ENCODE results near the gene ING4.

DNA sequence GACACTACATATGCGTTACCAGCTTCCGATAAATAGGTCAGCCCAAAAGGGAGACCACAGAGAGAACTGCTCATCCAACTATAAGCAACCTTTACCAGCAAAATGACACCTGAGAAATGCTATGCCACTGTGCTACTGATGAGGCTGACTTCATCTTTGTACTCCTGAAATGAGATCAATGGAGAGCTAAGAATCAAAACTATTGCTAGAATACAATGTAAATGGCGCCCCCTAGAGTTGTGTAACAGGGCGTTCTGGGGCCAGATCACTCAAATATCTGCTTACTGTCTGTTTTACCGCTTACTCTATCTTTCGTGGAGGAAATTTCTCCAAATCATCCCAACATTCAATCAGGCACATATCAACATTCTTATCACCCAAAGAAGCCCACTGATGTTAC, 21.7 kb upstream of the ING4 start:
- TF ChIP-seq, protein P1, sequence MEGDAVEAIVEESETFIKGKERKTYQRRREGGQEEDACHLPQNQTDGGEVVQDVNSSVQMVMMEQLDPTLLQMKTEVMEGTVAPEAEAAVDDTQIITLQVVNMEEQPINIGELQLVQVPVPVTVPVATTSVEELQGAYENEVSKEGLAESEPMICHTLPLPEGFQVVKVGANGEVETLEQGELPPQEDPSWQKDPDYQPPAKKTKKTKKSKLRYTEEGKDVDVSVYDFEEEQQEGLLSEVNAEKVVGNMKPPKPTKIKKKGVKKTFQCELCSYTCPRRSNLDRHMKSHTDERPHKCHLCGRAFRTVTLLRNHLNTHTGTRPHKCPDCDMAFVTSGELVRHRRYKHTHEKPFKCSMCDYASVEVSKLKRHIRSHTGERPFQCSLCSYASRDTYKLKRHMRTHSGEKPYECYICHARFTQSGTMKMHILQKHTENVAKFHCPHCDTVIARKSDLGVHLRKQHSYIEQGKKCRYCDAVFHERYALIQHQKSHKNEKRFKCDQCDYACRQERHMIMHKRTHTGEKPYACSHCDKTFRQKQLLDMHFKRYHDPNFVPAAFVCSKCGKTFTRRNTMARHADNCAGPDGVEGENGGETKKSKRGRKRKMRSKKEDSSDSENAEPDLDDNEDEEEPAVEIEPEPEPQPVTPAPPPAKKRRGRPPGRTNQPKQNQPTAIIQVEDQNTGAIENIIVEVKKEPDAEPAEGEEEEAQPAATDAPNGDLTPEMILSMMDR (conservative IDR thresholded peaks at IDR 0.05; ENCODE audit: low read length): peak; percentile 91
- TF ChIP-seq EZH2phosphoT487 (IDR thresholded peaks at IDR 0.05; ENCODE audit: borderline replicate concordance): no peak

Data from Loucy (cell line).